ENCODE data around the gene PER3. TPM values are rescaled to one million over a fixed set of nuclear protein-coding genes. Genes with fewer than 3 reads are reported as not detected.

The PER3 gene
- polyA plus RNA-seq, 1 donor from 2014 or later, result 0.84 TPM

DNA sequence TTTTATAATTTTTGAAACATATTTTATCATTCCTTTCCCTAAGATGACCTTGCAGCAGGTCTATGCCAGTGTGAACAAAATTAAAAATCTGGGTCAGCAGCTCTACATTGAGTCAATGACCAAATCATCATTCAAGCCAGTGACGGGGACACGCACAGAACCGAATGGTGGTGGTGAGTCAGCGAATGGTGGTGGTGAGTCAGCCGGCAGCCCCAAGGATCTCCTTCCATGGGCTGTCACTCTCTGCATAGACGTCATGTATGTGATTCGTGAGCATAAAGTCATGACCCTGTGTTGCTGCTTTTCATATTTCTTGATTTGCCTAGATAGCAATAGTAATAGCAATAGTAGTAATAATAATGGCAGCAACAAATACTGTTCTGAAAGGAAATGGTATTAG lies 26.3 kb downstream of the PER3 start:
- TF ChIP-seq EP300 (conservative IDR thresholded peaks at IDR 0.05; ENCODE audit: poor library complexity, severe bottlenecking), result no peak
- TF ChIP-seq EZH2 (IDR thresholded peaks at IDR 0.05; ENCODE audit: borderline replicate concordance, insufficient read depth, low read length, poor library complexity, severe bottlenecking), result no peak
- TF ChIP-seq, protein P1, sequence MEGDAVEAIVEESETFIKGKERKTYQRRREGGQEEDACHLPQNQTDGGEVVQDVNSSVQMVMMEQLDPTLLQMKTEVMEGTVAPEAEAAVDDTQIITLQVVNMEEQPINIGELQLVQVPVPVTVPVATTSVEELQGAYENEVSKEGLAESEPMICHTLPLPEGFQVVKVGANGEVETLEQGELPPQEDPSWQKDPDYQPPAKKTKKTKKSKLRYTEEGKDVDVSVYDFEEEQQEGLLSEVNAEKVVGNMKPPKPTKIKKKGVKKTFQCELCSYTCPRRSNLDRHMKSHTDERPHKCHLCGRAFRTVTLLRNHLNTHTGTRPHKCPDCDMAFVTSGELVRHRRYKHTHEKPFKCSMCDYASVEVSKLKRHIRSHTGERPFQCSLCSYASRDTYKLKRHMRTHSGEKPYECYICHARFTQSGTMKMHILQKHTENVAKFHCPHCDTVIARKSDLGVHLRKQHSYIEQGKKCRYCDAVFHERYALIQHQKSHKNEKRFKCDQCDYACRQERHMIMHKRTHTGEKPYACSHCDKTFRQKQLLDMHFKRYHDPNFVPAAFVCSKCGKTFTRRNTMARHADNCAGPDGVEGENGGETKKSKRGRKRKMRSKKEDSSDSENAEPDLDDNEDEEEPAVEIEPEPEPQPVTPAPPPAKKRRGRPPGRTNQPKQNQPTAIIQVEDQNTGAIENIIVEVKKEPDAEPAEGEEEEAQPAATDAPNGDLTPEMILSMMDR (IDR thresholded peaks at IDR 0.05; ENCODE audit: poor library complexity, severe bottlenecking), result no peak
- TF ChIP-seq SMC3 (conservative IDR thresholded peaks at IDR 0.05; ENCODE audit: poor library complexity), result no peak
- no peak for TF ChIP-seq MXI1 (conservative IDR thresholded peaks at IDR 0.05; ENCODE audit: poor library complexity, severe bottlenecking)
- TF ChIP-seq TAF1 (IDR thresholded peaks at IDR 0.05; ENCODE audit: low read depth), result no peak
- TF ChIP-seq, protein P2, sequence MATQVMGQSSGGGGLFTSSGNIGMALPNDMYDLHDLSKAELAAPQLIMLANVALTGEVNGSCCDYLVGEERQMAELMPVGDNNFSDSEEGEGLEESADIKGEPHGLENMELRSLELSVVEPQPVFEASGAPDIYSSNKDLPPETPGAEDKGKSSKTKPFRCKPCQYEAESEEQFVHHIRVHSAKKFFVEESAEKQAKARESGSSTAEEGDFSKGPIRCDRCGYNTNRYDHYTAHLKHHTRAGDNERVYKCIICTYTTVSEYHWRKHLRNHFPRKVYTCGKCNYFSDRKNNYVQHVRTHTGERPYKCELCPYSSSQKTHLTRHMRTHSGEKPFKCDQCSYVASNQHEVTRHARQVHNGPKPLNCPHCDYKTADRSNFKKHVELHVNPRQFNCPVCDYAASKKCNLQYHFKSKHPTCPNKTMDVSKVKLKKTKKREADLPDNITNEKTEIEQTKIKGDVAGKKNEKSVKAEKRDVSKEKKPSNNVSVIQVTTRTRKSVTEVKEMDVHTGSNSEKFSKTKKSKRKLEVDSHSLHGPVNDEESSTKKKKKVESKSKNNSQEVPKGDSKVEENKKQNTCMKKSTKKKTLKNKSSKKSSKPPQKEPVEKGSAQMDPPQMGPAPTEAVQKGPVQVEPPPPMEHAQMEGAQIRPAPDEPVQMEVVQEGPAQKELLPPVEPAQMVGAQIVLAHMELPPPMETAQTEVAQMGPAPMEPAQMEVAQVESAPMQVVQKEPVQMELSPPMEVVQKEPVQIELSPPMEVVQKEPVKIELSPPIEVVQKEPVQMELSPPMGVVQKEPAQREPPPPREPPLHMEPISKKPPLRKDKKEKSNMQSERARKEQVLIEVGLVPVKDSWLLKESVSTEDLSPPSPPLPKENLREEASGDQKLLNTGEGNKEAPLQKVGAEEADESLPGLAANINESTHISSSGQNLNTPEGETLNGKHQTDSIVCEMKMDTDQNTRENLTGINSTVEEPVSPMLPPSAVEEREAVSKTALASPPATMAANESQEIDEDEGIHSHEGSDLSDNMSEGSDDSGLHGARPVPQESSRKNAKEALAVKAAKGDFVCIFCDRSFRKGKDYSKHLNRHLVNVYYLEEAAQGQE (IDR thresholded peaks at IDR 0.05; ENCODE audit: borderline replicate concordance), result no peak
- TF ChIP-seq RAD21 (conservative IDR thresholded peaks at IDR 0.05), result no peak
- TF ChIP-seq POLR2AphosphoS5 (IDR thresholded peaks at IDR 0.05), result no peak

DNA sequence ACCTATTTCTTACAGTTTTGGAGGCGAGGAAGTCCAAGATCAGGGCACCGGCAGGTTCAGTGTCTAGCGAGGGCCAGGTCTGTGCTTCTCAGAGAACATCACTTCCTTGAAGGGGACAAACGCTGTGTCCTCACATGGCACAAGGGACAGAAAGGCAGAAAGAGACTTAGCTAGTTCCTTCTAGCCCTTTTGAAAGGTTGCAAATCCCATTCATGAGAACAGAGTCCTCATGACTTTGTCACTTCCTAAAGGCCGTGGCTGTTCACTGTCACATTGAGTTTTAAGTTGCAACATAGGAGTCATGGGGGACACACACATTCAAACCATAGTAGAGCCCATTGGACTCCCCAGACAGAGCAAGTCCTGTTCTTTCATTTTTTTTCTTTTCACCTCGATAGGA lies 27.4 kb downstream of the PER3 start:
- H4K20me1 ChIP-seq (ENCODE audit: insufficient read depth), result no peaks in the 10 kb centered on the region
- no peak overlapping the region for H3K27ac ChIP-seq (ENCODE audit: low read length)
- no peak for TF ChIP-seq RAD21 (conservative IDR thresholded peaks at IDR 0.05)
- TF ChIP-seq, protein P1 (IDR thresholded peaks at IDR 0.05; ENCODE audit: poor library complexity, severe bottlenecking), result no peak
- TF ChIP-seq MXI1 (conservative IDR thresholded peaks at IDR 0.05; ENCODE audit: poor library complexity, severe bottlenecking), result no peak
- peaks cover 4% of the 10 kb centered on the region for H3K9me3 ChIP-seq (ENCODE audit: low read length)
- H3K4me3 ChIP-seq (ENCODE audit: low read length), result no peak overlapping the region
- no peaks in the 10 kb centered on the region for H3K27me3 ChIP-seq (ENCODE audit: insufficient read depth, low read depth, low read length)
- no peaks in the 10 kb centered on the region for H3K79me2 ChIP-seq (replicated peaks; ENCODE audit: insufficient read depth, low read length)
- H3F3A ChIP-seq (ENCODE audit: insufficient read depth, low read length, poor library complexity, severe bottlenecking), result no peaks in the 10 kb centered on the region
- no peak overlapping the region for H3K9ac ChIP-seq (ENCODE audit: low read length)
- no peak overlapping the region for H2AFZ ChIP-seq (ENCODE audit: low read depth, low read length)
- H3K9me2 ChIP-seq (ENCODE audit: insufficient read depth, low read length), result no peaks in the 10 kb centered on the region
- no peaks in the 10 kb centered on the region for H3K36me3 ChIP-seq (ENCODE audit: insufficient read depth, low read length)
- H3K4me2 ChIP-seq (ENCODE audit: low read length), result no peak overlapping the region

More for the DNA sequence above, 26.3 kb downstream of the PER3 start:
- Histone ChIP-seq H2AFZ (ENCODE audit: low read depth, low read length) (no peak overlapping the region), H3K27ac (ENCODE audit: low read length) (no peak overlapping the region), H3K9me3 (ENCODE audit: low read length) (peaks cover 4% of the 10 kb centered on the region), H3K4me2 (ENCODE audit: low read length) (no peak overlapping the region), H3K36me3 (ENCODE audit: insufficient read depth, low read length) (no peaks in the 10 kb centered on the region), H3K9ac (ENCODE audit: low read length) (no peak overlapping the region), H3F3A (ENCODE audit: insufficient read depth, low read length, poor library complexity, severe bottlenecking) (no peaks in the 10 kb centered on the region), H3K79me2 (replicated peaks; ENCODE audit: insufficient read depth, low read length) (no peaks in the 10 kb centered on the region), H3K4me3 (ENCODE audit: low read length) (no peak overlapping the region), H3K9me2 (ENCODE audit: insufficient read depth, low read length) (no peaks in the 10 kb centered on the region), H3K27me3 (ENCODE audit: insufficient read depth, low read depth, low read length) (no peaks in the 10 kb centered on the region), H4K20me1 (ENCODE audit: insufficient read depth) (no peaks in the 10 kb centered on the region)

All from neural cell (in vitro differentiated cells).